ENCODE measurements around the gene CCDC33.

CCDC33 gene

GRCh38 chr15:74368121-74368520, 132.0 kb downstream of the CCDC33 start:
- Histone ChIP-seq H2BK5ac (ENCODE audit: low read length) (peak overlapping the region; percentile 27), H3K9me3 (replicated peaks in 1 of 2; ENCODE audit: control insufficient read depth in 2 of 2, insufficient read depth in 1 of 2, low read depth in 1 of 2, low read length in 2 of 2) (no peaks in the 10 kb centered on the region), H3K4ac (ENCODE audit: low read length) (no peak overlapping the region), H3K4me3 (ENCODE audit: low read length in 2 of 2) (no peak overlapping the region), H3K27me3 (ENCODE audit: control insufficient read depth in 3 of 3, insufficient read depth in 3 of 3, low read depth in 1 of 3, low read length in 3 of 3) (peaks cover 0 to 93% (median 20%) of the 10 kb centered on the region in 3 experiments), H3K36me3 (replicated peaks in 1 of 2; ENCODE audit: control insufficient read depth in 2 of 2, insufficient read depth in 2 of 2, low read length in 2 of 2) (no peaks in the 10 kb centered on the region), H3K23ac (ENCODE audit: low read depth, low read length, poor library complexity) (no peak overlapping the region), H2AFZ (ENCODE audit: low read length) (no peak overlapping the region), H3K18ac (ENCODE audit: low read length) (no peak overlapping the region), H3K9ac (ENCODE audit: low read depth, low read length, poor library complexity) (no peak overlapping the region), H2BK120ac (ENCODE audit: low read depth, low read length) (no peak overlapping the region), H3K27ac (replicated peaks; ENCODE audit: low read length) (no peak overlapping the region), H2BK15ac (ENCODE audit: low read length) (no peak overlapping the region), H3K4me1 (ENCODE audit: control insufficient read depth in 2 of 2, insufficient read depth in 1 of 2, low read depth in 1 of 2, low read length in 2 of 2) (peaks cover 0 to 7% of the 10 kb centered on the region in 2 donors), H3K79me1 (ENCODE audit: low read depth, low read length) (no peaks in the 10 kb centered on the region), H2AK5ac (ENCODE audit: low read depth, low read length) (no peak overlapping the region), H4K91ac (ENCODE audit: low read depth, low read length, poor library complexity) (no peak overlapping the region), H2BK12ac (ENCODE audit: low read length) (no peak overlapping the region), H3K4me2 (ENCODE audit: insufficient read depth, low read length, poor library complexity, severe bottlenecking) (no peak overlapping the region), H3K14ac (ENCODE audit: low read length) (no peak overlapping the region), H4K8ac (ENCODE audit: low read depth, low read length) (no peak overlapping the region)
- no peak for DNase-seq (ENCODE audit: low spot score)
- no CpG with 5 or more reads among the region's 3 CpGs for WGBS, 2 donors (ENCODE audit: extremely low coverage in 2 of 2, insufficient read length in 2 of 2, insufficient replicate concordance in 1 of 2)

- H2BK120ac ChIP-seq (ENCODE audit: low read depth, low read length): no peak overlapping the region
- H3K4me1 ChIP-seq (ENCODE audit: control insufficient read depth in 2 of 2, insufficient read depth in 1 of 2, low read depth in 1 of 2, low read length in 2 of 2): peaks cover 0 to 9% of the 10 kb centered on the region in 2 donors
- no peak overlapping the region for H3K14ac ChIP-seq (ENCODE audit: low read length)
- H3K18ac ChIP-seq (ENCODE audit: low read length): no peak overlapping the region
- H3K4me3 ChIP-seq (ENCODE audit: low read length in 2 of 2): peak overlapping the region in 1 of 2 donors; percentile 23
- H3K4ac ChIP-seq (ENCODE audit: low read length): no peak overlapping the region
- H3K36me3 ChIP-seq (replicated peaks in 1 of 2; ENCODE audit: control insufficient read depth in 2 of 2, insufficient read depth in 2 of 2, low read length in 2 of 2): no peaks in the 10 kb centered on the region
- no peak overlapping the region for H3K4me2 ChIP-seq (ENCODE audit: insufficient read depth, low read length, poor library complexity, severe bottlenecking)
- no peaks in the 10 kb centered on the region for H3K9me3 ChIP-seq (replicated peaks in 1 of 2; ENCODE audit: control insufficient read depth in 2 of 2, insufficient read depth in 1 of 2, low read depth in 1 of 2, low read length in 2 of 2)
- H3K79me1 ChIP-seq (ENCODE audit: low read depth, low read length): no peaks in the 10 kb centered on the region
- WGBS, 2 donors (ENCODE audit: extremely low coverage in 2 of 2, insufficient read length in 2 of 2, insufficient replicate concordance in 1 of 2): no CpG with 5 or more reads among the region's 10 CpGs
- DNase-seq (ENCODE audit: low spot score): no peak
- H2AK5ac ChIP-seq (ENCODE audit: low read depth, low read length): no peak overlapping the region
- no peak overlapping the region for H2BK15ac ChIP-seq (ENCODE audit: low read length)
- H2AFZ ChIP-seq (ENCODE audit: low read length): no peak overlapping the region
- H3K23ac ChIP-seq (ENCODE audit: low read depth, low read length, poor library complexity): no peak overlapping the region
- no peak overlapping the region for H2BK5ac ChIP-seq (ENCODE audit: low read length)
- peaks cover 0 to 86% (median 20%) of the 10 kb centered on the region in 3 experiments for H3K27me3 ChIP-seq (ENCODE audit: control insufficient read depth in 3 of 3, insufficient read depth in 3 of 3, low read depth in 1 of 3, low read length in 3 of 3)
- no peak overlapping the region for H3K9ac ChIP-seq (ENCODE audit: low read depth, low read length, poor library complexity)
- H3K27ac ChIP-seq (replicated peaks; ENCODE audit: low read length): no peak overlapping the region
- no peak overlapping the region for H4K8ac ChIP-seq (ENCODE audit: low read depth, low read length)
- no peak overlapping the region for H2BK12ac ChIP-seq (ENCODE audit: low read length)
- H4K91ac ChIP-seq (ENCODE audit: low read depth, low read length, poor library complexity): no peak overlapping the region
Measured at GRCh38 chr15:74369084-74369745, 133.1 kb downstream of the CCDC33 start.

GRCh38 chr15:74369756-74370155, 133.6 kb downstream of the CCDC33 start:
- H3K9me3 ChIP-seq (replicated peaks in 1 of 2; ENCODE audit: control insufficient read depth in 2 of 2, insufficient read depth in 1 of 2, low read depth in 1 of 2, low read length in 2 of 2): no peaks in the 10 kb centered on the region
- no peak overlapping the region for H2BK120ac ChIP-seq (ENCODE audit: low read depth, low read length)
- no peak overlapping the region for H3K9ac ChIP-seq (ENCODE audit: low read depth, low read length, poor library complexity)
- no peak overlapping the region for H3K18ac ChIP-seq (ENCODE audit: low read length)
- no peaks in the 10 kb centered on the region for H3K36me3 ChIP-seq (replicated peaks in 1 of 2; ENCODE audit: control insufficient read depth in 2 of 2, insufficient read depth in 2 of 2, low read length in 2 of 2)
- no peak overlapping the region for H3K23ac ChIP-seq (ENCODE audit: low read depth, low read length, poor library complexity)
- no peak overlapping the region for H3K4ac ChIP-seq (ENCODE audit: low read length)
- H2AK5ac ChIP-seq (ENCODE audit: low read depth, low read length): no peak overlapping the region
- H4K8ac ChIP-seq (ENCODE audit: low read depth, low read length): no peak overlapping the region
- no peak overlapping the region for H3K4me2 ChIP-seq (ENCODE audit: insufficient read depth, low read length, poor library complexity, severe bottlenecking)
- no peak overlapping the region for H2AFZ ChIP-seq (ENCODE audit: low read length)
- H4K91ac ChIP-seq (ENCODE audit: low read depth, low read length, poor library complexity): no peak overlapping the region
- no peak for DNase-seq (ENCODE audit: low spot score)
- no CpG with 5 or more reads among the region's 2 CpGs for WGBS, 2 donors (ENCODE audit: extremely low coverage in 2 of 2, insufficient read length in 2 of 2, insufficient replicate concordance in 1 of 2)
- no peaks in the 10 kb centered on the region for H3K79me1 ChIP-seq (ENCODE audit: low read depth, low read length)
- peaks cover 2 to 12% of the 10 kb centered on the region in 2 donors for H3K4me1 ChIP-seq (ENCODE audit: control insufficient read depth in 2 of 2, insufficient read depth in 1 of 2, low read depth in 1 of 2, low read length in 2 of 2)
- no peak overlapping the region for H2BK15ac ChIP-seq (ENCODE audit: low read length)
- H3K14ac ChIP-seq (ENCODE audit: low read length): no peak overlapping the region
- no peak overlapping the region for H2BK12ac ChIP-seq (ENCODE audit: low read length)
- H3K27ac ChIP-seq (replicated peaks; ENCODE audit: low read length): no peak overlapping the region
- H3K27me3 ChIP-seq (ENCODE audit: control insufficient read depth in 3 of 3, insufficient read depth in 3 of 3, low read depth in 1 of 3, low read length in 3 of 3): peaks cover 0 to 81% (median 20%) of the 10 kb centered on the region in 3 experiments
- H3K4me3 ChIP-seq (ENCODE audit: low read length in 2 of 2): no peak overlapping the region
- H2BK5ac ChIP-seq (ENCODE audit: low read length): no peak overlapping the region

GRCh38 chr15:74370471-74370870, 134.3 kb downstream of the CCDC33 start:
- H3K4me1 ChIP-seq (ENCODE audit: control insufficient read depth in 2 of 2, insufficient read depth in 1 of 2, low read depth in 1 of 2, low read length in 2 of 2): peaks cover 2 to 8% of the 10 kb centered on the region in 2 donors
- no peak overlapping the region for H3K4ac ChIP-seq (ENCODE audit: low read length)
- no peaks in the 10 kb centered on the region for H3K9me3 ChIP-seq (replicated peaks in 1 of 2; ENCODE audit: control insufficient read depth in 2 of 2, insufficient read depth in 1 of 2, low read depth in 1 of 2, low read length in 2 of 2)
- no peak for DNase-seq (ENCODE audit: low spot score)
- no peak overlapping the region for H2BK15ac ChIP-seq (ENCODE audit: low read length)
- no peak overlapping the region for H3K23ac ChIP-seq (ENCODE audit: low read depth, low read length, poor library complexity)
- H3K18ac ChIP-seq (ENCODE audit: low read length): no peak overlapping the region
- no peak overlapping the region for H3K4me3 ChIP-seq (ENCODE audit: low read length in 2 of 2)
- H3K9ac ChIP-seq (ENCODE audit: low read depth, low read length, poor library complexity): no peak overlapping the region
- H3K4me2 ChIP-seq (ENCODE audit: insufficient read depth, low read length, poor library complexity, severe bottlenecking): no peak overlapping the region
- no peak overlapping the region for H4K8ac ChIP-seq (ENCODE audit: low read depth, low read length)
- no peak overlapping the region for H2AFZ ChIP-seq (ENCODE audit: low read length)
- H2BK120ac ChIP-seq (ENCODE audit: low read depth, low read length): no peak overlapping the region
- no peak overlapping the region for H2BK5ac ChIP-seq (ENCODE audit: low read length)
- no peak overlapping the region for H2BK12ac ChIP-seq (ENCODE audit: low read length)
- H3K14ac ChIP-seq (ENCODE audit: low read length): no peak overlapping the region
- no CpG with 5 or more reads among the region's 5 CpGs for WGBS, 2 donors (ENCODE audit: extremely low coverage in 2 of 2, insufficient read length in 2 of 2, insufficient replicate concordance in 1 of 2)
- no peak overlapping the region for H3K27ac ChIP-seq (replicated peaks; ENCODE audit: low read length)
- no peaks in the 10 kb centered on the region for H3K79me1 ChIP-seq (ENCODE audit: low read depth, low read length)
- no peak overlapping the region for H2AK5ac ChIP-seq (ENCODE audit: low read depth, low read length)
- H3K27me3 ChIP-seq (ENCODE audit: control insufficient read depth in 3 of 3, insufficient read depth in 3 of 3, low read depth in 1 of 3, low read length in 3 of 3): peaks cover 0 to 74% (median 18%) of the 10 kb centered on the region in 3 experiments
- H4K91ac ChIP-seq (ENCODE audit: low read depth, low read length, poor library complexity): no peak overlapping the region
- no peaks in the 10 kb centered on the region for H3K36me3 ChIP-seq (replicated peaks in 1 of 2; ENCODE audit: control insufficient read depth in 2 of 2, insufficient read depth in 2 of 2, low read length in 2 of 2)
